GM12872 (cell line): ENCODE results near the gene UMODL1.

Experiments
- TF ChIP-seq, protein P1 (sequence below): IDR thresholded peaks from 3 replicates; pipeline ENCODE4 v1.5.1; 2011; ENCODE audit warnings: low read depth, mild to moderate bottlenecking, low read length, moderate library complexity; ENCODE audit not compliant: insufficient read depth

Gene UMODL1, protein sequence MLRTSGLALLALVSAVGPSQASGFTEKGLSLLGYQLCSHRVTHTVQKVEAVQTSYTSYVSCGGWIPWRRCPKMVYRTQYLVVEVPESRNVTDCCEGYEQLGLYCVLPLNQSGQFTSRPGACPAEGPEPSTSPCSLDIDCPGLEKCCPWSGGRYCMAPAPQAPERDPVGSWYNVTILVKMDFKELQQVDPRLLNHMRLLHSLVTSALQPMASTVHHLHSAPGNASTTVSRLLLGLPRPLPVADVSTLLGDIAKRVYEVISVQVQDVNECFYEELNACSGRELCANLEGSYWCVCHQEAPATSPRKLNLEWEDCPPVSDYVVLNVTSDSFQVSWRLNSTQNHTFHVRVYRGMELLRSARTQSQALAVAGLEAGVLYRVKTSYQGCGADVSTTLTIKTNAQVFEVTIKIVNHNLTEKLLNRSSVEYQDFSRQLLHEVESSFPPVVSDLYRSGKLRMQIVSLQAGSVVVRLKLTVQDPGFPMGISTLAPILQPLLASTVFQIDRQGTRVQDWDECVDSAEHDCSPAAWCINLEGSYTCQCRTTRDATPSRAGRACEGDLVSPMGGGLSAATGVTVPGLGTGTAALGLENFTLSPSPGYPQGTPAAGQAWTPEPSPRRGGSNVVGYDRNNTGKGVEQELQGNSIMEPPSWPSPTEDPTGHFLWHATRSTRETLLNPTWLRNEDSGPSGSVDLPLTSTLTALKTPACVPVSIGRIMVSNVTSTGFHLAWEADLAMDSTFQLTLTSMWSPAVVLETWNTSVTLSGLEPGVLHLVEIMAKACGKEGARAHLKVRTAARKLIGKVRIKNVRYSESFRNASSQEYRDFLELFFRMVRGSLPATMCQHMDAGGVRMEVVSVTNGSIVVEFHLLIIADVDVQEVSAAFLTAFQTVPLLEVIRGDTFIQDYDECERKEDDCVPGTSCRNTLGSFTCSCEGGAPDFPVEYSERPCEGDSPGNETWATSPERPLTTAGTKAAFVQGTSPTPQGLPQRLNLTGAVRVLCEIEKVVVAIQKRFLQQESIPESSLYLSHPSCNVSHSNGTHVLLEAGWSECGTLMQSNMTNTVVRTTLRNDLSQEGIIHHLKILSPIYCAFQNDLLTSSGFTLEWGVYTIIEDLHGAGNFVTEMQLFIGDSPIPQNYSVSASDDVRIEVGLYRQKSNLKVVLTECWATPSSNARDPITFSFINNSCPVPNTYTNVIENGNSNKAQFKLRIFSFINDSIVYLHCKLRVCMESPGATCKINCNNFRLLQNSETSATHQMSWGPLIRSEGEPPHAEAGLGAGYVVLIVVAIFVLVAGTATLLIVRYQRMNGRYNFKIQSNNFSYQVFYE

DNA sequence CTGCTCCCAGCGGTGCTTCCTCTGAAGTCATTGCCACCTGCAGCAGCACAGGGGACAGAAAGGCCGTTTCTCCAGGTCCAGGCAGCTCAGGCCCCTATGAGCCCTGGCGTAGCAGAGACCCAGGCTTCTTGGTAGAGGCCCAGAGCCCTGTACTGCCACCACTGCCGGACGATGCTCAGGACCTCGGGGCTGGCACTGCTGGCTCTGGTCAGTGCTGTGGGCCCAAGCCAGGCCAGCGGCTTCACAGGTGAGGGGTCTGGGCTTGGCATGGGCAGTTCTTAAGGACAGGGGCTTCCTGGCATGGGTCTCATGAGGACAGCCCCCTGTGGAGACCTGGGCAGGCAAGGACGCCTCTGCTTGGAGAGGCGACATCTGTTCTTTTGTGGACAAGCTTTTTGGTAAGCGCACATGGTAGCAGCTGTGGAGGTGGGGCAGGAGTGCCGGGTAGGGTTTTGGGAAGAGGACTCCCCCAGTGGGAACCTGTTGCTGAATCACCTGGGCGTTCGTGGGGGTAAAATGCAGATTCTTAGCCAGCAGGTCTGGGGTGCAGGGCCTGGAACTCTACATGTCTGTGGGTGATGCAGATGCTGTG is at the start of gene UMODL1:
TSS of gene UMODL1 (plus strand) at position 172 of the 592 bp plus-strand sequence. CDS start at position 172, 0 bp downstream.
- TF ChIP-seq, protein P1, sequence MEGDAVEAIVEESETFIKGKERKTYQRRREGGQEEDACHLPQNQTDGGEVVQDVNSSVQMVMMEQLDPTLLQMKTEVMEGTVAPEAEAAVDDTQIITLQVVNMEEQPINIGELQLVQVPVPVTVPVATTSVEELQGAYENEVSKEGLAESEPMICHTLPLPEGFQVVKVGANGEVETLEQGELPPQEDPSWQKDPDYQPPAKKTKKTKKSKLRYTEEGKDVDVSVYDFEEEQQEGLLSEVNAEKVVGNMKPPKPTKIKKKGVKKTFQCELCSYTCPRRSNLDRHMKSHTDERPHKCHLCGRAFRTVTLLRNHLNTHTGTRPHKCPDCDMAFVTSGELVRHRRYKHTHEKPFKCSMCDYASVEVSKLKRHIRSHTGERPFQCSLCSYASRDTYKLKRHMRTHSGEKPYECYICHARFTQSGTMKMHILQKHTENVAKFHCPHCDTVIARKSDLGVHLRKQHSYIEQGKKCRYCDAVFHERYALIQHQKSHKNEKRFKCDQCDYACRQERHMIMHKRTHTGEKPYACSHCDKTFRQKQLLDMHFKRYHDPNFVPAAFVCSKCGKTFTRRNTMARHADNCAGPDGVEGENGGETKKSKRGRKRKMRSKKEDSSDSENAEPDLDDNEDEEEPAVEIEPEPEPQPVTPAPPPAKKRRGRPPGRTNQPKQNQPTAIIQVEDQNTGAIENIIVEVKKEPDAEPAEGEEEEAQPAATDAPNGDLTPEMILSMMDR = no peak

DNA sequence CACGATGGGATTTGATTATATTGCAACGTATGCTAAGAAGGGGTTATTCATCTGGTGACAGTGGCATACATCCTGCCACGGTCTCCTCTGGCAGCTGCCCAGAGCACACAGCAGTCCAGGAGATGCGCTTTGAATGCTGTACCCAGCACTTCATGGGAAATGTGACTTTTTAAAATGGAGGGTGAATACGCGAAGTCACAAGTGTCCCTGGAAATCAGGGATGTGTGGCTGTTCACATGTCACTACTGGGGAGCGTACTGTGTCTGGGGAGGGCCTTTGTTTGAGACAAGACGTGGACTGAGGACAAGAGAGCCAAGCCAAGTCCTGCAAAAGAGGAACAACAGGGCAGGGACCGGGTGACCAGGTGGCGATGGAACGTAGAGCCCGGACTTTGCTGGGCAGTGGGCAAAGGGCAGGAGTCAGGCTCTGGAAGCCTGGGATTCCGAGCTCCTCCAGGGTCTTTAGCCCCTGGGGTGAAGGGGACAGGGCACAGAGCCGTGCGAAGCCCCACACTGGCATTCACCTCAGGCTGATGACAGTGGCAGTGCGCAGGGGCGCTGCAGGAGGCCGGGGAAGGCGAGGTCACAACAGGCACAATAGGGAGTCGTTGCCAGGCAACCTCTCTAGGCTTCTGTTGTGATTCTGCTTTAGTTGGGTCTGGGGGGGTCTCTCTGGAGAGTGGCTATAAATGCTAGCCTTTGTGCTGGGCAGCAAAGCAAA is 49.6 kb upstream of the UMODL1 start:
- TF ChIP-seq, protein P1 = no peak

DNA sequence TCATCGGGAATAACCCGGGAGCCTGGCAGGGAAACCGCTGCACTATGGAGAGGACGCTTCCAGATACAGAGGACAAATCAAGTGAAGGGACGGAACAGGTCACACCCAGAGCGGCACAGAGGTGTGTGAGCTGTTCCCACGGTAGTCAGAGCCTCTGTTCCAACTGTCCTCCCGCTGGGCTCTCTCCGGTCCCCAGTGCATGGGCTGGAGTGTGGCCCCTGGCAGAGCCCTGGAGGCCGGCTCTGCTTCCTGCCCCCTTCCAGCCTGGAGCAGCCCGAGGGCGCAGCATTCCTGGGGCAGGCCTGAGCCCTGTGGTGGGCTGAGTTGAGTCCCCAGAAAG is 49.1 kb upstream of the UMODL1 start:
- TF ChIP-seq, protein P1 = no peak

DNA sequence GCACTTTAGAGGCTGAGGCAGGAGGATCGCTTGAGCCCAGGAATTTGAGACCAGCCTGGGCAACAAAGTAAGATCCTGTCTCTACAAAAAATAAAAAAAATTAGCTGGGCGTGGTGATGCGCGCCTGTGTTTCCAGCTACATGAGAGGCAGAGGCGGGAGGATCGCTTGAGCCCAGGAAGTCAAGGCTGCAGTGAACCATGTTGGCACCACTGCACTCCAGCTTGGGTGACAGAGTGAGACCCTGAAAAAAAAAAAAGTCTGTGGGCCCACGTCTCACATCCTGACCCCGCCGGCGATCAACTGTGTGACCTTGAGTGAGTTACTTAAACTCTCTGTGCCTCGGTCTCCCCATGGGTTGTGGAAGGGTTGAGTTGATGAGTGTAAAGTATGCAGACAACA is 48.2 kb upstream of the UMODL1 start:
- TF ChIP-seq, protein P1 = no peak

DNA sequence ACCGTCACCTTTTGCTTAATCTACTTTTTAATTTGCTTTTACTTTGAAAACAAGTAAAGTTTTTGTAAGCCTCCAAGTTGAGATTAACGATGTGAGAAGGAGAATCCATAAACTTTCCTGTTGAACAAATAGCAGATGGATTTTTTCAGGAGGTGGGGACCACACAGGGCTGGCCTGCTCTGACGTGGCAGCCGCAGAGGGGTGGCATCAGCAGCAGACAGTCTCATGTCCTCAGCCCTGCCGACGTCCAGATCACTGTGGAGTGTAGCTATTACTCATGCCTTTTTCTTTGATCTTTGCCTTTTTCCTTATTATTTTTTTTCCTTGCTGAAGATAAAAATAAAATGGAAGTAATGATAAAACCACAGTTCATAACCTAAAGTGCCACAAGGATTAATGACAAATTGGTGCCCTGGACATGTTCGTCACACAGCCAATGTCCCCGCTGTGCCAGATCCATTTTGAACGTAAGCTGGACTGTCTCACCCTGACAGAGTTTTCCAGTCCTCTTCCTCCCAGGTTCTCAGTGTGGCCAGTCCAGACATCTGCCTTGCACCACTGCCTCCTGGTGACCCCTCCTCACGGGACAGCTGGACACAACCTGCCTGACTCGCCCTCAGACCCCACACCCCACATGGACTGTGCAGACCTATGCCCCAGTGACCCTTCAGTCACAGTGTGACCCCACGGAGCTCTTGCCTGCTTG is 45.6 kb upstream of the UMODL1 start:
- TF ChIP-seq, protein P1 = no peak

DNA sequence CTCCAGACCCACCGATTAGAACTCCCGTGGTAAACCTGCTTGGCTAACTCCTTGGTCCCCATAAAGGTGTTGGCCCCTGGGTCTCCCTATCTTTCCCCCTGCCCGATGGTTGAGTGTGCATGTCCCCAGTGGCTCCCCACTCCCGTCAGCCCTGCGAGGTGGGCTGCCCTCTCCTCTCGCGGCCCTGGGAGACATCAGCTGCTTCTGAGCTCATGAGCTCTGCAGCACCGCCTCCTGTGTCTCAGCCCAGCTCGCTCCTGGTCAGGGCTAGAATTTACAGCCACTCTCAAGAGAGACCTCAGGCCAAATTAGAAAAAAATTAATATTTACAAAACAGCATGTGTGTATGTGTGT is 45.1 kb upstream of the UMODL1 start:
- TF ChIP-seq, protein P1 = no peak
